ENCODE results near the gene GRIP2.

Gene GRIP2

DNA sequence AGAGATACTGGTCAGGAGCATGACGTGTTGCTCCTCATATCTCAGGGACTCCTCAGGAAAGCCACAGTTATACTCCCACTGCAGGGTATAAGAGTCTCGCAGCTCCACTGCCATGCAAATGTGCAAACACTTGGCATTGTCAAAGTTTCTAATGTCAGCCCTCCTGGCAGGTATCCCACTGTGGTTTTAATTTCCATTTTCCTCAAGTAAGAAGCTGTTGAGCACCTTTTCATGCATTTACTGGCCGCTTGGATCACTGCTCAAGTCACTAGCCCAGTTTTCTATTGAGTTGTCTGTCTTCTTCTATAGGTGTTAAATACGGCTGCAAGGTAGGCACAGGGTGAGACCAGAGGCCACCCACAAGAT is 41.9 kb upstream of the GRIP2 start:
- Histone ChIP-seq H3K23ac (ENCODE audit: low read length) (no peak overlapping the region), H4K5ac (ENCODE audit: low read length) (no peak overlapping the region), H2BK5ac (ENCODE audit: low read length) (no peak overlapping the region), H3K79me2 (ENCODE audit: control insufficient read depth, insufficient read depth, low read length) (no peaks in the 10 kb centered on the region), H4K8ac (ENCODE audit: low read depth, low read length) (no peak overlapping the region), H3K79me1 (ENCODE audit: low read length) (no peaks in the 10 kb centered on the region), H3K4me3 (ENCODE audit: low read length) (no peak overlapping the region), H3K4ac (ENCODE audit: low read depth, low read length) (no peak overlapping the region), H3K4me1 (ENCODE audit: control insufficient read depth, low read depth, low read length) (no peaks in the 10 kb centered on the region), H2BK15ac (replicated peaks; ENCODE audit: low read depth) (no peak overlapping the region), H3K4me2 (ENCODE audit: low read length) (no peak overlapping the region), H3K56ac (ENCODE audit: low read length) (no peak overlapping the region), H3K36me3 (ENCODE audit: control insufficient read depth, insufficient read depth, low read length) (no peaks in the 10 kb centered on the region), H3K9ac (ENCODE audit: low read length) (no peak overlapping the region), H2AK5ac (ENCODE audit: low read length) (no peak overlapping the region), H3K27ac (ENCODE audit: low read depth, low read length) (no peak overlapping the region), H3K18ac (ENCODE audit: low read length) (no peak overlapping the region), H3K27me3 (ENCODE audit: insufficient read depth, low read length, poor library complexity) (no peaks in the 10 kb centered on the region), H2BK120ac (ENCODE audit: low read depth, low read length) (no peak overlapping the region)
- no CpG with 5 or more reads among the region's 4 CpGs for WGBS (ENCODE audit: extremely low coverage, insufficient coverage, low lambda C conversion rate)
- no peak for DNase-seq

GRCh38 chr3:14581334-14582044 is 41.3 kb upstream of the GRIP2 start:
- Histone ChIP-seq H3K18ac (ENCODE audit: low read length) (no peak overlapping the region), H2AK5ac (ENCODE audit: low read length) (no peak overlapping the region), H3K4ac (ENCODE audit: low read depth, low read length) (no peak overlapping the region), H3K23ac (ENCODE audit: low read length) (no peak overlapping the region), H3K36me3 (ENCODE audit: control insufficient read depth, insufficient read depth, low read length) (no peaks in the 10 kb centered on the region), H3K27ac (ENCODE audit: low read depth, low read length) (no peak overlapping the region), H4K8ac (ENCODE audit: low read depth, low read length) (no peak overlapping the region), H3K4me1 (ENCODE audit: control insufficient read depth, low read depth, low read length) (no peaks in the 10 kb centered on the region), H3K56ac (ENCODE audit: low read length) (no peak overlapping the region), H3K4me3 (ENCODE audit: low read length) (no peak overlapping the region), H4K5ac (ENCODE audit: low read length) (no peak overlapping the region), H3K79me2 (ENCODE audit: control insufficient read depth, insufficient read depth, low read length) (no peaks in the 10 kb centered on the region), H2BK5ac (ENCODE audit: low read length) (no peak overlapping the region), H3K27me3 (ENCODE audit: insufficient read depth, low read length, poor library complexity) (no peaks in the 10 kb centered on the region), H3K79me1 (ENCODE audit: low read length) (no peaks in the 10 kb centered on the region), H2BK120ac (ENCODE audit: low read depth, low read length) (no peak overlapping the region), H2BK15ac (replicated peaks; ENCODE audit: low read depth) (no peak overlapping the region), H3K9ac (ENCODE audit: low read length) (no peak overlapping the region), H3K4me2 (ENCODE audit: low read length) (no peak overlapping the region)
- no peak for DNase-seq
- WGBS (ENCODE audit: extremely low coverage, insufficient coverage, low lambda C conversion rate) = no CpG with 5 or more reads among the region's 5 CpGs

DNA sequence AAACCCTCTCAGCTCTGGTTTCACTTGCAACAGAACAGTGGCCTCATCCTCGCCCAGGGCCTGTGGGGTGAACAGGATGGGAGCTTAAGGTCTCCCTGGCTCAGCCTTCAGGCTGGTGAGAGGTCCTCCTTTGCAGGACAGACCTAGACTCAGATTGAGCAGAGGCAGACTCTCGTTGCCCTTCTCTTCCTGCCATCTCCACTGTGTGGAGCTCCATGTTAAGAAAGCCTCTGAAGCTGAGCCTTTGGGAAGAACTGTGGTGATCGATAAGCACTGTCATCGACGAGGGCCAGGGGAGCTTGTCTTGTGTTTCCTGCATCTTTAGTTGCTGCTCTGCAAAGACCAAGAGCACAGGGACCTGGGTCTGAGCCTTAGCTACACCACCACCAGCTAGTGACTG is 37.8 kb upstream of the GRIP2 start:
- Histone ChIP-seq H3K27me3 (ENCODE audit: insufficient read depth, low read length, poor library complexity) (no peaks in the 10 kb centered on the region), H4K8ac (ENCODE audit: low read depth, low read length) (no peak overlapping the region)
- no peak for DNase-seq

GRCh38 chr3:14576163-14576562 is 36.0 kb upstream of the GRIP2 start:
- Histone ChIP-seq H3K27me3 (ENCODE audit: insufficient read depth, low read length, poor library complexity) (no peaks in the 10 kb centered on the region), H3K4me2 (ENCODE audit: low read length) (no peak overlapping the region), H3K36me3 (ENCODE audit: control insufficient read depth, insufficient read depth, low read length) (no peaks in the 10 kb centered on the region), H3K79me1 (ENCODE audit: low read length) (no peaks in the 10 kb centered on the region), H4K5ac (ENCODE audit: low read length) (no peak overlapping the region), H3K4ac (ENCODE audit: low read depth, low read length) (no peak overlapping the region), H2AK5ac (ENCODE audit: low read length) (no peak overlapping the region), H2BK120ac (ENCODE audit: low read depth, low read length) (no peak overlapping the region), H4K8ac (ENCODE audit: low read depth, low read length) (no peak overlapping the region), H3K18ac (ENCODE audit: low read length) (no peak overlapping the region), H3K56ac (ENCODE audit: low read length) (no peak overlapping the region), H3K9ac (ENCODE audit: low read length) (no peak overlapping the region), H3K4me3 (ENCODE audit: low read length) (no peak overlapping the region), H3K4me1 (ENCODE audit: control insufficient read depth, low read depth, low read length) (no peaks in the 10 kb centered on the region), H3K27ac (ENCODE audit: low read depth, low read length) (no peak overlapping the region), H3K79me2 (ENCODE audit: control insufficient read depth, insufficient read depth, low read length) (no peaks in the 10 kb centered on the region), H3K23ac (ENCODE audit: low read length) (no peak overlapping the region), H2BK15ac (replicated peaks; ENCODE audit: low read depth) (no peak overlapping the region), H2BK5ac (ENCODE audit: low read length) (no peak overlapping the region)
- DNase-seq = no peak
- no CpG with 5 or more reads among the region's 9 CpGs for WGBS (ENCODE audit: extremely low coverage, insufficient coverage, low lambda C conversion rate)

More for the DNA sequence above, 37.8 kb upstream of the GRIP2 start:
- H3K79me2 ChIP-seq (ENCODE audit: control insufficient read depth, insufficient read depth, low read length) = no peaks in the 10 kb centered on the region
- WGBS (ENCODE audit: extremely low coverage, insufficient coverage, low lambda C conversion rate) = no CpG with 5 or more reads among the region's 5 CpGs
- H3K23ac ChIP-seq (ENCODE audit: low read length) = peak overlapping the region; percentile 45
- no peaks in the 10 kb centered on the region for H3K79me1 ChIP-seq (ENCODE audit: low read length)
- H2BK15ac ChIP-seq (replicated peaks; ENCODE audit: low read depth) = no peak overlapping the region
- H3K18ac ChIP-seq (ENCODE audit: low read length) = no peak overlapping the region
- no peak overlapping the region for H3K4me3 ChIP-seq (ENCODE audit: low read length)
- no peak overlapping the region for H3K4me2 ChIP-seq (ENCODE audit: low read length)
- H3K27ac ChIP-seq (ENCODE audit: low read depth, low read length) = no peak overlapping the region
- no peak overlapping the region for H3K4ac ChIP-seq (ENCODE audit: low read depth, low read length)
- H4K5ac ChIP-seq (ENCODE audit: low read length) = no peak overlapping the region
- H2BK5ac ChIP-seq (ENCODE audit: low read length) = no peak overlapping the region
- no peaks in the 10 kb centered on the region for H3K36me3 ChIP-seq (ENCODE audit: control insufficient read depth, insufficient read depth, low read length)
- H2AK5ac ChIP-seq (ENCODE audit: low read length) = no peak overlapping the region
- H3K56ac ChIP-seq (ENCODE audit: low read length) = no peak overlapping the region
- no peak overlapping the region for H3K9ac ChIP-seq (ENCODE audit: low read length)
- no peaks in the 10 kb centered on the region for H3K4me1 ChIP-seq (ENCODE audit: control insufficient read depth, low read depth, low read length)
- no peak overlapping the region for H2BK120ac ChIP-seq (ENCODE audit: low read depth, low read length)

DNA sequence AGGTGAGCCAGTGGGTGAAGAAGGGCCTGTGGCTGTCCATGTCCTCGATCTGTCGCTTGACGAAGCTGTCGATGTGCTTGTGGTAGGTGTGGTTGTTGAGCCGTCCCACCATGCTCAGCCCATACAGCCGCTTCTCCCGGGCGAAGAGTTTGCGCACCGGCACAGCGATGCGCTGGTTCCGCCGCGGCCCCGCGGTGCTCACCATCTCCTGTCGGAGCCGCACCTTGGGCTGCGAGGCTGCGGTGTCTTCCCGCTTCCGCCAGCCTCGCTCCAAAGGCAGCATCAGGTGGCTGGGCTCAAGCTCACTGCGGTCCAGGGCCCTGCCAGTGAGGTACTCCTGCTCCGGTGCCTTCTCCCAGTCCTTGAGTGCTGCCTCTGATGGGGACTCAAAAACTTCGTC is 34.0 kb upstream of the GRIP2 start:
- H3K4me1 ChIP-seq (ENCODE audit: control insufficient read depth, low read depth, low read length) = no peaks in the 10 kb centered on the region
- H2BK120ac ChIP-seq (ENCODE audit: low read depth, low read length) = no peak overlapping the region
- H4K5ac ChIP-seq (ENCODE audit: low read length) = no peak overlapping the region
- no peaks in the 10 kb centered on the region for H3K79me1 ChIP-seq (ENCODE audit: low read length)
- H3K4ac ChIP-seq (ENCODE audit: low read depth, low read length) = no peak overlapping the region
- no peak overlapping the region for H2AK5ac ChIP-seq (ENCODE audit: low read length)
- H3K4me2 ChIP-seq (ENCODE audit: low read length) = no peak overlapping the region
- no peak overlapping the region for H4K8ac ChIP-seq (ENCODE audit: low read depth, low read length)
- no peaks in the 10 kb centered on the region for H3K36me3 ChIP-seq (ENCODE audit: control insufficient read depth, insufficient read depth, low read length)
- H3K27ac ChIP-seq (ENCODE audit: low read depth, low read length) = no peak overlapping the region
- H3K79me2 ChIP-seq (ENCODE audit: control insufficient read depth, insufficient read depth, low read length) = no peaks in the 10 kb centered on the region
- no peak overlapping the region for H3K4me3 ChIP-seq (ENCODE audit: low read length)
- DNase-seq = no peak
- no peak overlapping the region for H2BK15ac ChIP-seq (replicated peaks; ENCODE audit: low read depth)
- H3K23ac ChIP-seq (ENCODE audit: low read length) = no peak overlapping the region
- no peaks in the 10 kb centered on the region for H3K27me3 ChIP-seq (ENCODE audit: insufficient read depth, low read length, poor library complexity)
- H3K9ac ChIP-seq (ENCODE audit: low read length) = no peak overlapping the region
- no peak overlapping the region for H3K56ac ChIP-seq (ENCODE audit: low read length)
- WGBS (ENCODE audit: extremely low coverage, insufficient coverage, low lambda C conversion rate) = no CpG with 5 or more reads among the region's 27 CpGs
- H2BK5ac ChIP-seq (ENCODE audit: low read length) = no peak overlapping the region
- no peak overlapping the region for H3K18ac ChIP-seq (ENCODE audit: low read length)

DNA sequence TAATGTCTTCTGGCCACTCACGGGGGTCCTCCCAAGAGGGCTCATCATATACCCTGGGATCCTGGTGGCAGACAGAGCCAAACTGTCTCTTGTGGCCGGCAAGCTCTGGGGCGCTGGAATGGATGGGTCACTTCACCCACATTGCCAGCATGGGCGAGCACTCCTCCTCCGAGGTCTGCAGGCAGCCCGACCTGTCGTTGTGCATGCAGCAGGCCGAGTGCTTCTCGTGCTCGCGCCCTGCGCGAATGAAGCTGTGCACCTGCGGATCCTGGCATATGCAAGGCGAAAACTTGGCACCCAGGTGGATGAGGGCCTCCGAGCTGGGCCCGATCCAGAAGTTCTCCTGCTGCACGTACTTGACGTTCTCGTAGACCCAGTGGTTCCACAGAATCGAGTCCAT is 33.6 kb upstream of the GRIP2 start:
- H3K27me3 ChIP-seq (ENCODE audit: insufficient read depth, low read length, poor library complexity) = no peaks in the 10 kb centered on the region
- no peak overlapping the region for H3K27ac ChIP-seq (ENCODE audit: low read depth, low read length)
- H2AK5ac ChIP-seq (ENCODE audit: low read length) = no peak overlapping the region
- no peaks in the 10 kb centered on the region for H3K79me1 ChIP-seq (ENCODE audit: low read length)
- H3K56ac ChIP-seq (ENCODE audit: low read length) = no peak overlapping the region
- no peak overlapping the region for H2BK5ac ChIP-seq (ENCODE audit: low read length)
- H3K4me1 ChIP-seq (ENCODE audit: control insufficient read depth, low read depth, low read length) = no peaks in the 10 kb centered on the region
- H4K5ac ChIP-seq (ENCODE audit: low read length) = no peak overlapping the region
- no peak overlapping the region for H2BK15ac ChIP-seq (replicated peaks; ENCODE audit: low read depth)
- H3K4me3 ChIP-seq (ENCODE audit: low read length) = no peak overlapping the region
- H3K18ac ChIP-seq (ENCODE audit: low read length) = no peak overlapping the region
- no peaks in the 10 kb centered on the region for H3K79me2 ChIP-seq (ENCODE audit: control insufficient read depth, insufficient read depth, low read length)
- no peak overlapping the region for H4K8ac ChIP-seq (ENCODE audit: low read depth, low read length)
- no CpG with 5 or more reads among the region's 21 CpGs for WGBS (ENCODE audit: extremely low coverage, insufficient coverage, low lambda C conversion rate)
- no peak overlapping the region for H3K4me2 ChIP-seq (ENCODE audit: low read length)
- H3K9ac ChIP-seq (ENCODE audit: low read length) = no peak overlapping the region
- H3K23ac ChIP-seq (ENCODE audit: low read length) = no peak overlapping the region
- no peaks in the 10 kb centered on the region for H3K36me3 ChIP-seq (ENCODE audit: control insufficient read depth, insufficient read depth, low read length)
- no peak overlapping the region for H3K4ac ChIP-seq (ENCODE audit: low read depth, low read length)
- H2BK120ac ChIP-seq (ENCODE audit: low read depth, low read length) = no peak overlapping the region
- DNase-seq = no peak
